MCF 10A (cell line): ENCODE data around the gene PPP1R2B. TPM values are rescaled to one million over a fixed set of nuclear protein-coding genes. Genes with fewer than 3 reads are reported as not detected.

Source experiments
- BruUV-seq: library from RNA; stranded (reverse); fragments of 400-500 nt; replicated peaks from 2 replicates; lab custom pipeline; 2021; lab: Mats Ljungman, UMichigan
- CTCF ChIA-PET: fragments of 300-600 bp; sonication (Branson Sonifier 250); formaldehyde crosslinking; extraction: SDS; loops from one replicate; lab custom pipeline; 2021; ENCODE audit warnings: antibody characterized with exemption, inconsistent platforms; lab: Yijun Ruan, JAX
- POLR2A ChIA-PET: fragments of 300-600, 350-650 bp; sonication (Branson Sonifier 250); formaldehyde crosslinking; extraction: SDS; loops from one replicate; lab custom pipeline; 2020; ENCODE audit warnings: antibody characterized with exemption, inconsistent platforms; lab: Yijun Ruan, JAX
- DNase-seq: peaks from one replicate; pipeline ENCODE4 v3.0.0-alpha.2; 2018; ENCODE audit not compliant: unreplicated experiment
- H3K27ac Mint-ChIP-seq: one replicate; pipeline ENCODE4 v1.8.0; 2022; ENCODE audit warnings: mild to moderate bottlenecking, low read depth, mixed read lengths; ENCODE audit not compliant: unreplicated experiment
- H3K27me3 Mint-ChIP-seq: one replicate; pipeline ENCODE4 v1.8.0; 2022; ENCODE audit warnings: mixed read lengths; ENCODE audit not compliant: insufficient read depth, unreplicated experiment
- H3K36me3 Mint-ChIP-seq: one replicate; pipeline ENCODE4 v1.8.0; 2022; ENCODE audit warnings: mild to moderate bottlenecking, moderate library complexity, mixed read lengths; ENCODE audit not compliant: insufficient read depth, unreplicated experiment
- H3K4me1 Mint-ChIP-seq: one replicate; pipeline ENCODE4 v1.8.0; 2022; ENCODE audit warnings: mixed read lengths; ENCODE audit not compliant: insufficient read depth, unreplicated experiment
- H3K4me3 Mint-ChIP-seq: one replicate; pipeline ENCODE4 v1.8.0; 2022; ENCODE audit warnings: mild to moderate bottlenecking, moderate library complexity, mixed read lengths; ENCODE audit not compliant: unreplicated experiment
- H3K9me3 Mint-ChIP-seq: one replicate; pipeline ENCODE4 v1.8.0; 2022; ENCODE audit warnings: mixed read lengths; ENCODE audit not compliant: unreplicated experiment
- CTCF ChIP-seq: fragments of 200-600 bp; IDR thresholded peaks from one replicate; pipeline ENCODE4 v1.8.0; 2022; ENCODE audit warnings: antibody characterized with exemption, mild to moderate bottlenecking; ENCODE audit not compliant: unreplicated experiment
- intact Hi-C: fragments of 100-400 bp; cut with micrococcal nuclease; formaldehyde crosslinking; loops from 2 replicates; pipeline ENCODE4 v1.14.1; 2022
- total RNA-seq: library from RNA; stranded (reverse); gene quantifications from 2 replicates; pipeline ENCODE4 v1.2.3, GENCODE V29; 2022

Gene PPP1R2B
- total RNA-seq, 1 experiment from 2014 or later = not detected

- no peaks in the 10 kb centered on the region for H3K27me3 Mint-ChIP-seq
- no peak overlapping the region for H3K4me3 Mint-ChIP-seq
- no TSS peak for BruUV-seq
- H3K9me3 Mint-ChIP-seq = no peaks in the 10 kb centered on the region
- no peak overlapping the region for H3K27ac Mint-ChIP-seq
- no peak for DNase-seq
- CTCF ChIA-PET = interaction anchor here (0.6 to 2.0 kb wide), 7 partner anchors 8 to 932 kb away, joined by 3 to 10 read pairs (median 5); no protein-coding TSS in a partner anchor
- POLR2A ChIA-PET = no interaction called here
- H3K4me1 Mint-ChIP-seq = peaks cover 4% of the 10 kb centered on the region
- TF ChIP-seq CTCF = no peak
- intact Hi-C loops = no loop called here
- no peaks in the 10 kb centered on the region for H3K36me3 Mint-ChIP-seq
Measured at GRCh38 chr5:156834916-156835315, 15.2 kb upstream of the PPP1R2B start.

- H3K27me3 Mint-ChIP-seq = no peaks in the 10 kb centered on the region
- H3K9me3 Mint-ChIP-seq = no peaks in the 10 kb centered on the region
- TF ChIP-seq CTCF = peak; percentile 43
- no peaks in the 10 kb centered on the region for H3K36me3 Mint-ChIP-seq
- peaks cover 4% of the 10 kb centered on the region for H3K4me1 Mint-ChIP-seq
- no peak for DNase-seq
- intact Hi-C loops = loop anchor here (1.0 to 2.0 kb wide), 2 partner anchors 191 to 297 kb away; no protein-coding TSS in a partner anchor
- ChIA-PET POLR2A (no interaction called here), CTCF (interaction anchor here (0.5 to 2.0 kb wide), 10 partner anchors 11 to 921 kb away, joined by 3 to 15 read pairs (median 4); no protein-coding TSS in a partner anchor)
- no peak overlapping the region for H3K4me3 Mint-ChIP-seq
- no TSS peak for BruUV-seq
- no peak overlapping the region for H3K27ac Mint-ChIP-seq
Measured at GRCh38 chr5:156835905-156836304, 14.2 kb upstream of the PPP1R2B start.

- POLR2A ChIA-PET = no interaction called here
- TF ChIP-seq CTCF = no peak
- CTCF ChIA-PET = interaction anchor here (0.8 to 2.0 kb wide), 7 partner anchors 9 to 893 kb away, joined by 3 to 15 read pairs (median 6); no protein-coding TSS in a partner anchor
- no peaks in the 10 kb centered on the region for H3K36me3 Mint-ChIP-seq
- no peaks in the 10 kb centered on the region for H3K9me3 Mint-ChIP-seq
- no TSS peak for BruUV-seq
- intact Hi-C loops = loop anchor here (1.0 to 2.0 kb wide), 2 partner anchors 190 to 296 kb away; no protein-coding TSS in a partner anchor
- no peak overlapping the region for H3K4me3 Mint-ChIP-seq
- H3K4me1 Mint-ChIP-seq = peaks cover 4% of the 10 kb centered on the region
- H3K27me3 Mint-ChIP-seq = no peaks in the 10 kb centered on the region
- DNase-seq = no peak
- no peak overlapping the region for H3K27ac Mint-ChIP-seq
Measured at GRCh38 chr5:156836846-156837245, 13.2 kb upstream of the PPP1R2B start.

GRCh38 chr5:156838961-156839360 lies 11.1 kb upstream of the PPP1R2B start:
- ChIA-PET POLR2A (no interaction called here), CTCF (interaction anchor here (0.6 kb wide), 3 partner anchors 10 to 1109 kb away, joined by 3 to 5 read pairs (median 4); no protein-coding TSS in a partner anchor)
- no peak overlapping the region for H3K4me3 Mint-ChIP-seq
- no TSS peak for BruUV-seq
- intact Hi-C loops = no loop called here
- H3K36me3 Mint-ChIP-seq = no peaks in the 10 kb centered on the region
- H3K4me1 Mint-ChIP-seq = peaks cover 4% of the 10 kb centered on the region
- no peaks in the 10 kb centered on the region for H3K27me3 Mint-ChIP-seq
- no peak for TF ChIP-seq CTCF
- DNase-seq = no peak
- H3K27ac Mint-ChIP-seq = no peak overlapping the region
- H3K9me3 Mint-ChIP-seq = no peaks in the 10 kb centered on the region
